ENCODE results near the gene XYLT2.
"Not testable (repeated sequence)": the region's sequence is repeated elsewhere in the genome, so short reads cannot be mapped to it uniquely, and the experiment has no call there.

DNA sequence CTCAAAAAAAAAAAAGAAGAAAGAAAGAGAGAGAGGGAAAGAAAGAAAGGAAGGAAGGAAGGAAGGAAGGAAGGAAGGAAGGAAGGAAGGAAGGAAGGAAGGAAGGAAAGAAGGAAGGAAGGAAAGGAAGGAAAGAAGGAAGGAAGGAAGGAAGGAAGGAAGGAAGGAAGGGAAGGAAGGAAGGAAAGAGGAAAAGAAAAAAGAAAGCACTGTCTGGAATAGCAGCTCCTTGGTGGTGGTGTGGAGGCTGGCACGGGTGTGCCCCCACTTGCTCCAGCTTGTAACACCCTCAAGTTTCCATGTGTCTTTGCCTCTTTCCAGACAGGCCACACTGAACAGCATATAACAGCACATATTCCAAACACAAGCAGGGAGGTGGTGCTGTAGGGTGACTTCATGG lies 45.1 kb upstream of the XYLT2 start:
- TF ChIP-seq, protein P1, sequence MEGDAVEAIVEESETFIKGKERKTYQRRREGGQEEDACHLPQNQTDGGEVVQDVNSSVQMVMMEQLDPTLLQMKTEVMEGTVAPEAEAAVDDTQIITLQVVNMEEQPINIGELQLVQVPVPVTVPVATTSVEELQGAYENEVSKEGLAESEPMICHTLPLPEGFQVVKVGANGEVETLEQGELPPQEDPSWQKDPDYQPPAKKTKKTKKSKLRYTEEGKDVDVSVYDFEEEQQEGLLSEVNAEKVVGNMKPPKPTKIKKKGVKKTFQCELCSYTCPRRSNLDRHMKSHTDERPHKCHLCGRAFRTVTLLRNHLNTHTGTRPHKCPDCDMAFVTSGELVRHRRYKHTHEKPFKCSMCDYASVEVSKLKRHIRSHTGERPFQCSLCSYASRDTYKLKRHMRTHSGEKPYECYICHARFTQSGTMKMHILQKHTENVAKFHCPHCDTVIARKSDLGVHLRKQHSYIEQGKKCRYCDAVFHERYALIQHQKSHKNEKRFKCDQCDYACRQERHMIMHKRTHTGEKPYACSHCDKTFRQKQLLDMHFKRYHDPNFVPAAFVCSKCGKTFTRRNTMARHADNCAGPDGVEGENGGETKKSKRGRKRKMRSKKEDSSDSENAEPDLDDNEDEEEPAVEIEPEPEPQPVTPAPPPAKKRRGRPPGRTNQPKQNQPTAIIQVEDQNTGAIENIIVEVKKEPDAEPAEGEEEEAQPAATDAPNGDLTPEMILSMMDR (conservative IDR thresholded peaks at IDR 0.05; ENCODE audit: low read depth in 2 of 2): not testable (repeated sequence)
- TF ChIP-seq POLR2AphosphoS5 (IDR thresholded peaks at IDR 0.05; ENCODE audit: low read depth): not testable (repeated sequence)
